ENCODE data around the gene SPEN.
A peak's percentile ranks its signal among the peaks of the same experiment; 100 is the strongest.

Gene SPEN

GRCh38 chr1:15884477-15884876 is 37.0 kb downstream of the SPEN start:
- H3K27ac ChIP-seq: peak overlapping the region; percentile 97
- no peak for TF ChIP-seq ZFX (IDR thresholded peaks at IDR 0.05; ENCODE audit: borderline replicate concordance)
- no peak for TF ChIP-seq CTCF (IDR thresholded peaks at IDR 0.05)

- H3K27ac ChIP-seq: peak overlapping the region; percentile 97
- TF ChIP-seq CTCF (IDR thresholded peaks at IDR 0.05): no peak
- no peak for TF ChIP-seq ZFX (IDR thresholded peaks at IDR 0.05; ENCODE audit: borderline replicate concordance)
Observed at GRCh38 chr1:15885269-15885668, 37.8 kb downstream of the SPEN start.

GRCh38 chr1:15885701-15886610 is 38.4 kb downstream of the SPEN start:
- peak overlapping the region; percentile 97 for H3K27ac ChIP-seq
- no peak for TF ChIP-seq ZFX (IDR thresholded peaks at IDR 0.05; ENCODE audit: borderline replicate concordance)
- peak; percentile 33; the same call in 1 of the 2 replicates for TF ChIP-seq CTCF (IDR thresholded peaks at IDR 0.05)

GRCh38 chr1:15886611-15887167 is 39.2 kb downstream of the SPEN start:
- TF ChIP-seq CTCF (IDR thresholded peaks at IDR 0.05) (no peak), ZFX (IDR thresholded peaks at IDR 0.05; ENCODE audit: borderline replicate concordance) (no peak)
- peak overlapping the region; percentile 97 for H3K27ac ChIP-seq

GRCh38 chr1:15892857-15893599 is 45.5 kb downstream of the SPEN start:
- peak overlapping the region; percentile 48 for H3K27ac ChIP-seq

GRCh38 chr1:15895233-15895632 is 47.7 kb downstream of the SPEN start:
- TF ChIP-seq CTCF (IDR thresholded peaks at IDR 0.05): no peak
- TF ChIP-seq ZFX (IDR thresholded peaks at IDR 0.05; ENCODE audit: borderline replicate concordance): no peak
- no peak overlapping the region for H3K27ac ChIP-seq

- 0 out of 2 replicates have a peak overlapping the region, but pooled peaks have one; percentile 15 for H3K27ac ChIP-seq
Observed at GRCh38 chr1:15896841-15897610, 49.5 kb downstream of the SPEN start.

Data from 22Rv1 (cell line).